Islet precursor cell (in vitro differentiated cells): Measurements from ENCODE around the gene AGTPBP1.

Experiments used
- DNase-seq: peaks from one replicate; pipeline ENCODE4 v3.0.0-alpha.2; 2018

AGTPBP1 gene

DNA sequence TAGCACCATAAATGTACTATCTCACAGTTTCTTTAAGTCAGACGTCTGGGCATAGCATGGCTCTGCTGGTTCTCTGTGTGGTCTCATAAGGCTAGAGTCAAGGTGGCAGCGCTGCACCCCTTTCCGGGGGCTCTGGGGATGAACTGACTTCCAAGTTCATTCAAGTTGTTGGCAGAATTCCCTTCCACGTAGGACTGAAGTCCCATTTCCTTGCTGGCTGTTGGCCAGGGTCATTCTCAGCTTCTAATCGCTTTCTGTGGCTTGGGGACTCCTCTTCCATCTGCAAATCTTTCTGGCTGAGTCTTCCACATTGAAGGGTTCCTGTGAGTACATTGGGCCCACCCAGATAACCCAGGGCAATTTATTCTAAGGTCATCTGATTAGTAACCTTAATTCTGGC lies 211.0 kb downstream of the AGTPBP1 start:
- no peak for DNase-seq

DNA sequence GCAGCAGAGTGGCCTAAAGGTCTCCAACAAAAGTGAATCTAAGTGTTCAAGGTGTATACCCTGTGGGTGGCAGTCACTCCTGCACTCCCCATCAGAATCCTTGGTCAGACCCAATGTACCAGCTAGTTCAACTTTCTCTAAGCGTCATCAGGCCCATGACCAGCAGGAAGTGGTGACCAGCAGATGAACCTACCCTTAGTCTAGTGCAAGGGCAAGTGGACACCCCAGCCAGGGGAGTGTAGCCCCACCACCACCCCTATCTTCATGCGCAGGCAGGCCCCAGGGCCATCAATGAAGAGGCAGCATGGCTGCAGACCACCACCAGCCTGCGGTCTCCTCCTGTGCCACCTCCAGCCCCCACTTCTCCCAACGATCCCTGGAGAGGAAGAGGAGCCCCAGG lies 213.1 kb downstream of the AGTPBP1 start:
- DNase-seq = peak; percentile 22

DNA sequence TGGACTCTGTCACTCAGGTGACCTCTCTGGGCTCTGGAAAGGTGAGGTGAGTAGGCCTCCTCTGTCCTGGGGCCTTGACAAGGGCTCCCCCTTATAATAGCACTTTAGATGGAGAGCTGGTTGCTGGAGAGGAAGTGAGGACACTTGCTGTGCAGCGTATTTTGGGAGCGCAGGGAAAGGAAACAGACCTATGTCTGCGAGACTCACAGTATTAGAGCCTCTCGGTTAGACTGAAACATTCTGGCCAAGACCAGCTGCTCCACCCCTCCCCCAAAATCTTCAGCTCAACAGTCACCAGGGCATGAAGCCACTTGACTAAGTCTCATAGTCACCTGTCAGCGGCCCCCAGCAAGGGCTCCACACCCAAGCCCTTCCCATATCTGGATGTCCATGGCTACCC lies 213.6 kb downstream of the AGTPBP1 start:
- DNase-seq = no peak

DNA sequence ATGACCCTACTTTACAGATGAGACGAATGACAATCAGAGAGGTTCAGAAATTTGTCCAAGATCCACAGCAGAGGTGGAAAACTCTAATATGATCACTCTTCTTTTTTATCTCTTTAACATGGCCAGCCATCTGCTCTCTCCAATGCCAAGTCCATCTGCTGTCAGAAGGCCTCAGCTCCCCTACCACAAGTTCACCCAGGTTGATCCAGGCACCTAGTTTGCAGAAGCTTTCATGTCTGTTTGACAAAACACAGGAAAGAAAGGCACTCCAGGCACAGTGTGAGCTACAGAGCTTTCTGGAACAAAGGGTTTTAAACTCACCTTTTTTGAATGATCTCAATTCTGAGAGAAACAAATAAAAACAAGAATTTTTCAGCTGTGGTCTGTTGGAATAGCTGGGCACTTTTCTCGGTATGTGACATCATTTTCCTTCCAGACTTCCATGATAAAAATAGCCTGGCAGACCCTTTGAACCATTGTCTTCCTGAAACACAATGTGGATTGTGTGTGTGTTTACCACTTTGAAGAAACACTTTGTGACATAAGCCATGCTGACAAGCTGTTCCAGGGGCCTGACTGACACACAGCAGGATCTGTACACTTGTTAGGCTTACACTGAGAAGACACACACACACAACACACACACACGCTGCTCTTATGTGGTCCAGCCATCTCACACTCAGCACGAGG lies 214.3 kb downstream of the AGTPBP1 start:
- peak; percentile 39 for DNase-seq

- peak; percentile 38 for DNase-seq
Observed at GRCh38 chr9:85524531-85524930, 217.2 kb downstream of the AGTPBP1 start.

- peak; percentile 44 for DNase-seq
Observed at GRCh38 chr9:85523202-85523601, 218.6 kb downstream of the AGTPBP1 start.

- DNase-seq = peak; percentile 84
Observed at GRCh38 chr9:85522459-85523092, 219.2 kb downstream of the AGTPBP1 start.

GRCh38 chr9:85521371-85522197 lies 220.2 kb downstream of the AGTPBP1 start:
- peak; percentile 27 for DNase-seq

DNA sequence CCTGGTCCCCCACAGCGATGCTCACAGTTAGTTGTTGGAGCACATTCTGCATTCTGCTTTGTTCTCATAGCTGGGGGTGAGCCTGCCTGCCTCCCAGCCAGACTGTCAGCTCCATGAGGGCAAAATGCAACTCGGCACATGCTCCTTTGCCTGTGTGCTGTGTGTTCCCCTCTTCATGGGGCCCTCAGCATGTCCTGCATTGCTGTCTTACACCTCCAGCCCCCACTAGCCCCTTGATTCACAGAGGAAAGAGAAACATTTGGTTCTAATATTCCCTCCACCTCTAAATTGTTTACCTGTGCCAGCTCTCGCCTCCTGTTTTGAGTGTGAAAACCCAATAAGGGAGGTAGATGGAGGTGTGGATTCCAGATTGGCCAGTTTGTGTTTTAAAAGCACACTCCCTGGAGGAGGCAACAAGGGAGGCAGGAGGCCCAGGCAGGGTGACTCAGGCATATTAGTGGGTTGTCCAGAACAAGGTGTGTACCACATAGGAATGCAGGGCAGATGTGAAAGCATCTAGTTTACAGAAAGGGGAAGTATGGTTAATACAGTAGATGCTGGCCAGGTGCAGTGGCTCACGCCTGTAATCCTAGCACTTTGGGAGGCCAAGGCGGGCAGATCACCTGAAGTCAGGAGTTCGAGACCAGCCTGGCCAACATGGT lies 224.6 kb downstream of the AGTPBP1 start:
- DNase-seq = peak; percentile 73

GRCh38 chr9:85516455-85516854 lies 225.3 kb downstream of the AGTPBP1 start:
- DNase-seq = peak; percentile 35

DNA sequence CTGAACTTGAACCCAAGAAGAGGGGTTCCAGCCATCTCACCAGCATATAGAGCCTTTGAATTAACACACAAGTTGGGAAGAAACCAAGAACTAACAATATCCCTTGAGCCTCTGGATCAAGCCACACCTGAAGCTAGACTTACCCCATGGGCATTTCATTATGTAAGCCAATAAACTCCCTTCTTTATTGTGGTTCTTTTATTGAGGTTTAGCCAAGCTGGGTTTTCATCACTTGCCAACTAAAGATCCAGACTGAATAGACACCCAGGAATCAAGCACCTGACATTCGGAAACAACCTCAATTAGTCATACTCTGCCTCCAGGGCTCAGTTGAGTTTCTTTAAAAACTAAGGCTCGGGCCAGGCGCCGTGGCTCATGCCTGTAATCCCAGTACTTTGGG lies 226.7 kb downstream of the AGTPBP1 start:
- peak; percentile 42 for DNase-seq

DNA sequence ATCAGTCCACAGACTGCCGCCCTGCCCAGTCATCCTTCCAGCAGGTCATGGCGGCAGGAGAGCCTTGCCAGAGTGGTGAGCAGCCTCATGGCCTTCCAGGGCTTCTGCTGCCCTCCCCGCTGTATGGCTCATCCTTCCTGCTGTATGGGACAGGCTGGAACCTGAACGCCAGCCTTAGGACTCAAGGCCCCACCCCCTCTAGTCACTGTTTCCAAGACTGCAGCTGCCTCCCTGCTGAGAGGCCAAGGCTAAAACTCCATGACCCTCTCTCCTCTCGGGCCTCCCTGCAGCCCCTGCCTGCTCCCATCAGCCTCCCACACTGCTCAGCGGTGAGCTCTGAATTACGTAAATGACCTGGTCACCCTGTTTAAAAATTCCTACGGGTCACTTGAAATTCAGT lies 227.5 kb downstream of the AGTPBP1 start:
- DNase-seq = peak; percentile 59

- peak; percentile 74 for DNase-seq
Observed at GRCh38 chr9:85511746-85512145, 230.0 kb downstream of the AGTPBP1 start.

DNA sequence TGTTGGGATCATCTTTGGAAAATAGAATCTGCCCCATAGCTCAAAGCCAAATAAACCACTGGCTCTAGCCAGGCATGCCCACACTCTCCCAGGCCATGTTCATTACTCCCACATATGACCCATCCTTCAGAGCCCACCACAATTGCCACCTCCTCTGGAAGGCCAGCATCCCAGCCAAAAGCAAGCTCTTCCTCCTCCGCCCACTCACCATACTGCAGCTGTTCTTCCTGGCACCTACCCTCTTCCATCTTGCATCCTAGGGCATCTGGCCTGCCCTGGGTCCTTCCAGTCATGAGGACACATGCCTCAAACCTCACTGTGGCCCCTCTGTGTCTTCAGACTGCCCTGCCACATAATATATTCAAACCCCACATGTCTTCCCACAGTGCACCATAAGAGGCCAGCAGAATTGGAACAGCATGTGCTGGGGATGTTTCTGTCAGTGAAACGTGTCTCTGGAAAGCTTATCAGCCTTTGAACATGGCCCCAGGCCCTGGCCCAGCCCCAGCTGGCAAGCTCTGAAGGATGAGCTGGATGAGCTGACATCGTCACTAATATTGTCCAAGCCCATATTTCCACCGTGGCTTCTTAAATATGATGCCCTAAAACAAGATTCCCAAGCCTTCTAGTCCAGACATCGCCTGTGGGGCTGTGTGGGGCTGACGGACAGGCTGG lies 230.8 kb downstream of the AGTPBP1 start:
- DNase-seq = peak; percentile 16

DNA sequence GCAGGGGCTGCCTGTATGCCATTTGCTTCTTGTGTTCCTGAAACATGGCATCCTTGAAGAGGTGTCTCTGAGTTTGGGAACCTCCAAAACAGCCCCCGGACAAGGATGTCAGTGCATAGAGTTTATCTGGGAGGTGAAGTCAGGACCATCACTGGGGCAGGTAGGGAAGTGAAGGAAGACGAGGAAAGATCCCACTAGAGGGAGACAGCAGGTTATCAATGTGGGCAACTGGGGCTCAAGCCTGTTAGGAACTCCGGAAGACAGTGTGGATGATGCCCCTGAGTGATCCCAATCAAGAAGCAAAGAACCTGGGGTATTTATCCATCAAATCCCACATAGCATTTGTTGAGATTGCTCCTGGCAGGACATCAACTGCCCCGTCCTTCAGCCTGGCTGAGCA lies 233.1 kb downstream of the AGTPBP1 start:
- DNase-seq = peak; percentile 57

DNA sequence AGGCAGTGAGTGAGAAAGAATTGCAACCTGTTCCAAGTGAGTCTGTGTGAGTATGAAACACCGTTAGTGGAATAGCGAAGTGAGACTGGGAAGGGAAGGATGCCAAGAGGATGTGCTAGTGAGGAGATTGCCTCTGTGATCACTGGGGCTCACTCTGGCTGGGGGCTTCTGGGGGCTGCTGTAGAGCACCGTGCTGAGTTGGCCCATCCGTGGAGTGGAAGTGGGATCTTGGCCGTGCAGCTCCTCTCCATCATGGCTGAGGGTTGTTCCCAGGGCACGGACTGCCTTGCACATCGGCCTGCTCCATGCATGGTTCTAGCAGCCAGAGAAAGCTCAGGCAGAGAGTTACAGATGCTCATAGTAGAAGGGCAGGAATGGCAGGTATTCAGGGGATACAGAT lies 236.1 kb downstream of the AGTPBP1 start:
- DNase-seq = no peak

- DNase-seq = no peak
Observed at GRCh38 chr9:85502815-85503655, 238.7 kb downstream of the AGTPBP1 start.

- no peak for DNase-seq
Observed at GRCh38 chr9:85501882-85502281, 239.9 kb downstream of the AGTPBP1 start.

- no peak for DNase-seq
Observed at GRCh38 chr9:85501456-85501855, 240.3 kb downstream of the AGTPBP1 start.
